GM18507 (cell line): Measurements from ENCODE around the gene PPP1CB.
A peak's percentile ranks its signal among the peaks of the same experiment; 100 is the strongest.

Experiments
- DNase-seq: peaks from one replicate; pipeline ENCODE4 v3.0.0; 2011; ENCODE audit warnings: low read depth; ENCODE audit not compliant: insufficient read length; ENCODE audit errors: extremely low spot score
- FAIRE-seq: peaks from 2 replicates; lab custom pipeline; 2011; peaks lifted over from hg19 to GRCh38; lab: Jason Lieb, UNC

PPP1CB gene

DNA sequence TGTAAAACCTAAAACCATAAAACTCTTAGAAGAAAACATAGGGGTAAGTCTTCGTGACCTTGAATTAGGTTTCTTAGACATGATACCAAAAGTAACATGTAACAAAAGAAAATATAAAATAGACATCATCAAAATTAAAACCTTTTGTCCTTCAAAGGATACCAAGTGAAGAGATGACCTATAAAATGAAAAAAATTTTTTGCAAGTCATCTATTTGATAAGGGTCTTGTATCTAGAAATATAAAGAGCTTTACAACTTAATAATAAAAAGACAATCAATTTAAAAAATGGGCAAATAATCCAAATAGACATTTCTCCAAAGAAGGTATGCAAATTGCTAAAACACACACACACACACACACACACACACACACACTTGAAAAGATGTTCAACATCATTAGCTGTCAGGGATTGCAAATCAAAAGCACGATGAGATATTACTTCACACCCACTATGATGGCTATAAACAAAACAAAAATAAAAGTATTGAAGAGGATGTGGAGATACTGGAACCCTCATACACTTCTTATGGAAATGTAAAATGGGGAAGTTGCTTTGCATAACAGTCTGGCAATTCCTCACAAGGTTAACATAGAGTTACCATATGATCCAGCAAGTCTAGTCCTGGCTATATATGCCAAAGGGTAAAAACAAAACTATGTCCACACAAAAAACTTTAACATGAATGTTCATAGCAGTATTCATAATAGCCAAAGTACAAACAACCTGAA lies 82.3 kb downstream of the PPP1CB start:
- FAIRE-seq (peak; percentile 64), DNase-seq (no peak)

DNA sequence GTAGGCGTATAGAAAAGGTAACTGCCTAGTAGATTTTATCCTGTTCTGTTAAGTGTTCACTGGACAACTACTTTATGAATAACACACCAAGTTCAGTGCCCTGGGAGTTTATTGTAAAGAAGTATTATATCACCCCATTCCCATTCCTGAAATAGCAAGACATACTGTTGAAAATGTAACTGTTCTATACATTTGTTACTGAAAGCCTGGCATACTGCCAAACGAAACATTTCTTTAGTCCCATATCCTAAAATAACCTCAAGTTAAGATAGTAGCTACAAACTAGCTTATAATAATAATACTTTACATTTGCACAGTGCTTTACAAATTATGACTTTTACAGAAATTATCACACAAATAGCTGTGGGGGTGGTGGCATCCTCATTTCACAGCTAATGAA lies 84.2 kb downstream of the PPP1CB start:
- DNase-seq (no peak), FAIRE-seq (no peak)

DNA sequence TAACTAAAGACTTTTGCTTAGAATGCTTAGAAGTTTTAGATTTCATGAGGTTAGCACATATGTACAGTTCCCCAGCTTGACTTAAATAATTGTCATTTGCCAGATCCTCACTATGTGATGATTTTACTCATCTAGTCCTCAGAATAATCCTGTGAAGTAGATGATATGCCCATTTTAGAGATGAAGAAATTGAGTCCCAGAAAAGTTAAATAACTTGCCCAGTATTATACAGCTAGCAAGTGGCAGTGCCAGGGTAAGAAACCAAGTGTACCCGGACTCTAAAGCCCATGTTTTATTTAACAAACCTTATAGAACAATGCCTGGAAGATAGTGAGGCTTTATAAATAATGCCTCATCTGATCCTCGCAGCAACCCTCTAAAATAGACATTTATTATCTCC lies 87.3 kb downstream of the PPP1CB start:
- no peak for FAIRE-seq

DNA sequence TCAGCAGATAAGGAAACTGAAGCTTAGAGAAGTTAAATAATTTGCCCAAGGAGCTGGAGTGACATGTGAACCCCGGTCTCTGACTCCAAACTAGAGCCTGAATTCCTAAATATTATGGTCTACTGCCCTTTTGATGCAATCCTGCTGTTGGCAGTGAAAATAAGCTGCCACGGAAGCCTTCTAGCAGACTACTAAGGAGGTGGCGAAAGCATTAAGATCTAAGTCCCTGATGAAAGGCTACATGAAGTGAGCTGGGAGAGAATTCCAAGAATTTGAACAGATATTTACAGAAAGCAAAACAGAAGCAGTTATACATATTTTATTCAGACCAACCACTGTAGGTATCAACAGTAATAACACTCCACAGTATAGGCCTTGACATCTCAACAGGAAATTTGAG lies 90.4 kb downstream of the PPP1CB start:
- no peak for FAIRE-seq
- no peak for DNase-seq

More for the DNA sequence above, 87.3 kb downstream of the PPP1CB start:
- DNase-seq, result no peak
